H9 (cell line): ENCODE results near the gene TSFM. TPM values are rescaled to one million over a fixed set of nuclear protein-coding genes. Genes with fewer than 3 reads are reported as not detected.

ENCODE experiments used
- DNase-seq: peaks from one replicate; pipeline ENCODE4 v3.0.0-alpha.2; 2017
- H2AFZ ChIP-seq: one replicate; pipeline ENCODE4 v1.6.1; 2013; ENCODE audit warnings: mild to moderate bottlenecking, low read length, control low read depth, moderate library complexity
- H2AK5ac ChIP-seq: 2 replicates; pipeline ENCODE4 v1.6.1; 2013; ENCODE audit warnings: low read length, control low read depth, mixed read lengths; ENCODE audit not compliant: insufficient read length
- H2BK120ac ChIP-seq: one replicate; pipeline ENCODE4 v1.6.1; 2013; ENCODE audit warnings: low read depth, mild to moderate bottlenecking, low read length, control low read depth, inconsistent platforms; ENCODE audit not compliant: poor library complexity, severe bottlenecking
- H2BK12ac ChIP-seq: 2 replicates; pipeline ENCODE4 v1.6.1; 2013; ENCODE audit warnings: low read length, control low read depth, mixed read lengths, low read depth; ENCODE audit not compliant: insufficient read length
- H2BK15ac ChIP-seq: 2 replicates; pipeline ENCODE4 v1.6.1; 2013; ENCODE audit warnings: low read depth, low read length, control low read depth
- H2BK20ac ChIP-seq: one replicate; pipeline ENCODE4 v1.6.1; 2013; ENCODE audit warnings: low read depth, mild to moderate bottlenecking, low read length, control low read depth, inconsistent platforms; ENCODE audit not compliant: poor library complexity, severe bottlenecking
- H2BK5ac ChIP-seq: 2 replicates; pipeline ENCODE4 v1.6.1; 2013; ENCODE audit warnings: low read length, control low read depth, mixed read lengths; ENCODE audit not compliant: insufficient read length
- H3K14ac ChIP-seq: 2 replicates; pipeline ENCODE4 v1.6.1; 2013; ENCODE audit warnings: low read length, control low read depth; ENCODE audit not compliant: insufficient read depth
- H3K18ac ChIP-seq: 2 replicates; pipeline ENCODE4 v1.6.1; 2013; ENCODE audit warnings: low read depth, mild to moderate bottlenecking, mixed read lengths, low read length, control low read depth; ENCODE audit not compliant: insufficient read length
- H3K23ac ChIP-seq: 2 replicates; pipeline ENCODE4 v1.6.1; 2013; ENCODE audit warnings: low read length, control low read depth, mixed read lengths, low read depth; ENCODE audit not compliant: insufficient read length
- H3K23me2 ChIP-seq: 2 replicates; pipeline ENCODE4 v1.6.1; 2013; ENCODE audit warnings: low read depth, mild to moderate bottlenecking, mixed read lengths, low read length, control low read depth; ENCODE audit not compliant: insufficient read length, poor library complexity, severe bottlenecking
- H3K27ac ChIP-seq: 2 replicates; pipeline ENCODE4 v1.5.1; 2013; ENCODE audit warnings: low read length, control low read depth, mixed read lengths, low read depth; ENCODE audit not compliant: insufficient read length
- H3K27me3 ChIP-seq: 2 replicates; pipeline ENCODE4 v1.6.1; 2013; ENCODE audit warnings: low read length, control low read depth, inconsistent platforms; ENCODE audit not compliant: insufficient read depth
- H3K4ac ChIP-seq: 2 replicates; pipeline ENCODE4 v1.6.1; 2013; ENCODE audit warnings: low read depth, mild to moderate bottlenecking, control low read depth, inconsistent platforms, low read length, moderate library complexity
- H3K4me1 ChIP-seq: 2 replicates; pipeline ENCODE4 v1.6.1; 2013; ENCODE audit warnings: low read length, control low read depth, inconsistent platforms; ENCODE audit not compliant: insufficient read depth
- H3K4me2 ChIP-seq: 2 replicates; pipeline ENCODE4 v1.6.1; 2013; ENCODE audit warnings: low read length, control low read depth, mixed read lengths; ENCODE audit not compliant: insufficient read length, insufficient read depth
- H3K56ac ChIP-seq: 2 replicates; pipeline ENCODE4 v1.6.1; 2013; ENCODE audit warnings: low read depth, mild to moderate bottlenecking, mixed read lengths, low read length, control low read depth; ENCODE audit not compliant: insufficient read length
- H3K79me1 ChIP-seq: 2 replicates; pipeline ENCODE4 v1.6.1; 2013; ENCODE audit warnings: low read depth, mild to moderate bottlenecking, moderate library complexity, low read length, control low read depth, inconsistent platforms; ENCODE audit not compliant: insufficient read depth, poor library complexity, severe bottlenecking
- H3K79me2 ChIP-seq: 2 replicates; pipeline ENCODE4 v1.6.1; 2013; ENCODE audit warnings: low read length, control low read depth, inconsistent platforms; ENCODE audit not compliant: insufficient read depth
- H3K9ac ChIP-seq: 2 replicates; pipeline ENCODE4 v1.6.1; 2013; ENCODE audit warnings: low read length, control low read depth, mixed read lengths; ENCODE audit not compliant: insufficient read length; ENCODE audit errors: extremely low read depth
- H3K9me3 ChIP-seq: one replicate; pipeline ENCODE4 v1.6.1; 2013; ENCODE audit warnings: low read depth, low read length, inconsistent platforms; ENCODE audit not compliant: control insufficient read depth
- H3T11ph ChIP-seq: one replicate; pipeline ENCODE4 v1.6.1; 2013; ENCODE audit warnings: mild to moderate bottlenecking, low read length, control low read depth, inconsistent platforms
- H4K20me1 ChIP-seq: one replicate; pipeline ENCODE4 v1.6.1; 2013; ENCODE audit not compliant: control insufficient read depth, insufficient read length, insufficient read depth
- H4K5ac ChIP-seq: 2 replicates; pipeline ENCODE4 v1.6.1; 2013; ENCODE audit warnings: low read depth, mild to moderate bottlenecking, mixed read lengths, low read length, control low read depth; ENCODE audit not compliant: insufficient read length
- H4K8ac ChIP-seq: replicated peaks from 2 replicates; pipeline ENCODE4 v1.6.1; 2013; ENCODE audit warnings: low read length, control low read depth, mixed read lengths, low read depth; ENCODE audit not compliant: insufficient read length
- H4K91ac ChIP-seq: 2 replicates; pipeline ENCODE4 v1.6.1; 2013; ENCODE audit warnings: low read depth, mild to moderate bottlenecking, moderate library complexity, mixed read lengths, low read length, control low read depth; ENCODE audit not compliant: insufficient read length
- H3K27ac Mint-ChIP-seq, 3 experiments: 2 replicates in 2 of 3; 3 replicates in 1 of 3; pipeline ENCODE4 v1.8.0; 2020 to 2021; ENCODE audit warnings: mixed read lengths in 3 of 3, mild to moderate bottlenecking in 1 of 3, moderate library complexity in 1 of 3
- H3K27me3 Mint-ChIP-seq: 2 replicates; pipeline ENCODE4 v1.8.0; 2021; ENCODE audit warnings: low read depth, mild to moderate bottlenecking, moderate library complexity, mixed read lengths
- H3K36me3 Mint-ChIP-seq, 3 experiments: 2 replicates in 2 of 3; 3 replicates in 1 of 3; pipeline ENCODE4 v1.8.0; 2020 to 2021; ENCODE audit warnings: low read depth in 3 of 3, mixed read lengths in 3 of 3; ENCODE audit not compliant: insufficient read depth in 1 of 3
- H3K4me1 Mint-ChIP-seq, 2 experiments: 2 replicates each; pipeline ENCODE4 v1.8.0; 2020; ENCODE audit warnings: mixed read lengths in 2 of 2
- H3K4me3 Mint-ChIP-seq, 2 experiments: 2 replicates in 1 of 2; 3 replicates in 1 of 2; pipeline ENCODE4 v1.8.0; 2020 to 2021; ENCODE audit warnings: mild to moderate bottlenecking in 2 of 2, mixed read lengths in 2 of 2, moderate library complexity in 1 of 2
- H3K9me3 Mint-ChIP-seq, 2 experiments: 2 replicates in 1 of 2; 3 replicates in 1 of 2; pipeline ENCODE4 v1.8.0; 2020; ENCODE audit warnings: mild to moderate bottlenecking in 2 of 2, mixed read lengths in 2 of 2, moderate library complexity in 1 of 2
- CTCF ChIP-seq: fragments of 200-600 bp; sonication (generic); conservative IDR thresholded peaks from 3 replicates; pipeline ENCODE4 v1.8.0; 2021; ENCODE audit warnings: antibody characterized with exemption, mild to moderate bottlenecking
- WGBS: extraction: QIAGEN DNeasy Blood & Tissue Kit; methylation state at CpG from one replicate; pipeline ENCODE4 v1.1.7; 2013; ENCODE audit warnings: missing lambda C conversion rate, low lambda C conversion rate, mixed read lengths; ENCODE audit not compliant: insufficient read length; ENCODE audit errors: extremely low coverage; 5-methylcytosine and 5-hydroxymethylcytosine counted together
- total RNA-seq: library from RNA; stranded (reverse); gene quantifications from 2 replicates; pipeline ENCODE4 v1.2.1, GENCODE V29; 2021

The TSFM gene
- total RNA-seq, 1 experiment from 2014 or later = 50.2 TPM

GRCh38 chr12:57825451-57825850, 42.9 kb downstream of the TSFM start:
- H2BK120ac ChIP-seq = no peak overlapping the region
- no peaks in the 10 kb centered on the region; the same call in 1 of the 2 replicates for H3K27me3 Mint-ChIP-seq
- H2BK15ac ChIP-seq = no peak overlapping the region
- H4K20me1 ChIP-seq = no peaks in the 10 kb centered on the region
- no peaks in the 10 kb centered on the region for H3K23me2 ChIP-seq
- WGBS = no CpG with 5 or more reads among the region's 2 CpGs
- no peak overlapping the region for H3K9ac ChIP-seq
- no peak overlapping the region for H4K5ac ChIP-seq
- H3K4me2 ChIP-seq = no peak overlapping the region
- no peak overlapping the region for H3K18ac ChIP-seq
- no peaks in the 10 kb centered on the region for H3K9me3 ChIP-seq
- H2BK12ac ChIP-seq = no peak overlapping the region
- H3T11ph ChIP-seq = no peak overlapping the region
- H2AFZ ChIP-seq = no peak overlapping the region
- no peak overlapping the region for H4K8ac ChIP-seq
- H2AK5ac ChIP-seq = no peak overlapping the region
- no peak overlapping the region; a peak in 1 of 5 replicates for H3K4me3 Mint-ChIP-seq
- H3K4me1 Mint-ChIP-seq = peaks cover 0 to 3% of the 10 kb centered on the region in 2 experiments; a peak in 2 of 4 replicates
- H3K79me1 ChIP-seq = no peaks in the 10 kb centered on the region
- TF ChIP-seq CTCF = no peak
- H3K23ac ChIP-seq = no peak overlapping the region
- no peak overlapping the region for H4K91ac ChIP-seq
- H3K4me1 ChIP-seq = no peaks in the 10 kb centered on the region
- no peaks in the 10 kb centered on the region for H3K27me3 ChIP-seq
- DNase-seq = no peak
- peaks cover 51 to 86% (median 85%) of the 10 kb centered on the region in 3 experiments for H3K36me3 Mint-ChIP-seq
- no peak overlapping the region for H3K14ac ChIP-seq
- no peak overlapping the region for H2BK5ac ChIP-seq
- no peak overlapping the region for H3K4ac ChIP-seq
- H3K9me3 Mint-ChIP-seq = no peaks in the 10 kb centered on the region
- no peak overlapping the region for H3K56ac ChIP-seq
- H3K27ac Mint-ChIP-seq = no peak overlapping the region; a peak in 1 of 7 replicates
- H3K79me2 ChIP-seq = no peaks in the 10 kb centered on the region; the same call in 1 of the 2 replicates
- H2BK20ac ChIP-seq = no peak overlapping the region
- H3K27ac ChIP-seq = no peak overlapping the region
